Smooth muscle cell (in vitro differentiated cells): ENCODE results near the gene PRKCA. TPM values are rescaled to one million over a fixed set of nuclear protein-coding genes. Genes with fewer than 3 reads are reported as not detected.

Source experiments
- DNase-seq: peaks from one replicate; lab custom pipeline; 2025; ENCODE audit not compliant: unreplicated experiment; lab: John Stamatoyannopoulos, UW
- H2AFZ ChIP-seq: fragments of 200-600 bp; sonication (generic); 2 replicates; pipeline ENCODE4 v1.6.0; 2016; ENCODE audit warnings: antibody characterized with exemption, low read depth, mild to moderate bottlenecking
- H3F3A ChIP-seq: fragments of 200-600 bp; sonication (generic); 2 replicates; pipeline ENCODE4 v1.6.0; 2017; ENCODE audit warnings: antibody characterized with exemption, low read depth
- H3K27ac ChIP-seq: fragments of 200-600 bp; sonication (generic); 2 replicates; pipeline ENCODE4 v1.5.1; 2016; ENCODE audit warnings: low read depth, mild to moderate bottlenecking
- H3K27me3 ChIP-seq: fragments of 200-600 bp; sonication (generic); 2 replicates; pipeline ENCODE4 v1.6.1; 2016; ENCODE audit warnings: low read depth, mild to moderate bottlenecking
- H3K36me3 ChIP-seq: fragments of 200-600 bp; sonication (generic); 2 replicates; pipeline ENCODE4 v1.5.1; 2016; ENCODE audit warnings: low read depth
- H3K4me1 ChIP-seq: fragments of 200-600 bp; sonication (generic); 2 replicates; pipeline ENCODE4 v1.5.1; 2016; ENCODE audit warnings: low read depth
- H3K4me2 ChIP-seq: fragments of 200-600 bp; sonication (generic); 2 replicates; pipeline ENCODE4 v1.6.0; 2016; ENCODE audit warnings: mild to moderate bottlenecking
- H3K4me3 ChIP-seq: fragments of 200-600 bp; sonication (generic); 2 replicates; pipeline ENCODE4 v1.5.1; 2016; ENCODE audit warnings: mild to moderate bottlenecking
- H3K79me2 ChIP-seq: fragments of 200-600 bp; sonication (generic); 2 replicates; pipeline ENCODE4 v1.6.0; 2016; ENCODE audit warnings: low read depth, mild to moderate bottlenecking
- H3K9ac ChIP-seq: fragments of 200-600 bp; sonication (generic); 2 replicates; pipeline ENCODE4 v1.6.0; 2016; ENCODE audit warnings: low read depth
- H3K9me3 ChIP-seq: fragments of 200-600 bp; sonication (generic); replicated peaks from 2 replicates; pipeline ENCODE4 v1.5.1; 2016; ENCODE audit warnings: low read depth
- H4K20me1 ChIP-seq: fragments of 200-600 bp; sonication (generic); 2 replicates; pipeline ENCODE4 v1.6.0; 2016; ENCODE audit warnings: low read depth
- CTCF ChIP-seq: fragments of 200-600 bp; sonication (generic); IDR thresholded peaks from 2 replicates; pipeline ENCODE4 v1.5.1; 2017; ENCODE audit warnings: borderline replicate concordance, mild to moderate bottlenecking, antibody characterized with exemption; ENCODE audit not compliant: insufficient read depth, poor library complexity, severe bottlenecking
- WGBS: methylation state at CpG from one replicate; pipeline ENCODE4 v1.1.7; 2016; ENCODE audit warnings: low lambda C conversion rate; 5-methylcytosine and 5-hydroxymethylcytosine counted together
- polyA plus RNA-seq: library from polyadenylated mRNA; unstranded; fragments of >200 nt; fragmentation: Nextera tagmentation; extraction: Ambion mirVana; gene quantifications from 2 replicates; pipeline ENCODE4 v1.2.1, GENCODE V29; 2016
- total RNA-seq: library from RNA; depleted of rRNA; stranded (reverse); fragments of >200 nt; gene quantifications from 2 replicates; pipeline ENCODE4 v1.2.3, GENCODE V29; 2014

The PRKCA gene
- total and polyA plus RNA-seq, 2 experiments from 2014 or later: 0.78 to 7.1 TPM

GRCh38 chr17:66415366-66416206, 113.2 kb downstream of the PRKCA start:
- DNase-seq: no peak
- Histone ChIP-seq H3F3A (no peaks in the 10 kb centered on the region), H3K4me3 (no peak overlapping the region), H3K9ac (no peak overlapping the region), H3K27me3 (no peaks in the 10 kb centered on the region), H3K36me3 (no peaks in the 10 kb centered on the region), H2AFZ (no peak overlapping the region), H3K27ac (no peak overlapping the region), H3K4me2 (no peak overlapping the region), H4K20me1 (no peaks in the 10 kb centered on the region), H3K9me3 (no peaks in the 10 kb centered on the region), H3K79me2 (no peaks in the 10 kb centered on the region), H3K4me1 (no peaks in the 10 kb centered on the region)
- 73% methylated on average over 11 of the region's 11 CpGs for WGBS
- TF ChIP-seq CTCF: no peak

GRCh38 chr17:66416207-66416940, 114.0 kb downstream of the PRKCA start:
- Histone ChIP-seq H3K4me2 (no peak overlapping the region), H3K36me3 (no peaks in the 10 kb centered on the region), H2AFZ (no peak overlapping the region), H3K9me3 (no peaks in the 10 kb centered on the region), H3F3A (no peaks in the 10 kb centered on the region), H4K20me1 (no peaks in the 10 kb centered on the region), H3K4me1 (peaks cover 4% of the 10 kb centered on the region), H3K4me3 (no peak overlapping the region), H3K27ac (no peak overlapping the region), H3K27me3 (no peaks in the 10 kb centered on the region), H3K9ac (no peak overlapping the region), H3K79me2 (no peaks in the 10 kb centered on the region)
- no peak for DNase-seq
- no peak for TF ChIP-seq CTCF
- 96% methylated on average over 12 of the region's 12 CpGs for WGBS

- H3K4me1 ChIP-seq: peaks cover 4% of the 10 kb centered on the region
- no peak overlapping the region for H2AFZ ChIP-seq
- no peak for TF ChIP-seq CTCF
- no peaks in the 10 kb centered on the region for H3K9me3 ChIP-seq
- H4K20me1 ChIP-seq: no peaks in the 10 kb centered on the region
- no peak overlapping the region for H3K9ac ChIP-seq
- no peaks in the 10 kb centered on the region for H3F3A ChIP-seq
- H3K27me3 ChIP-seq: no peaks in the 10 kb centered on the region
- H3K36me3 ChIP-seq: no peaks in the 10 kb centered on the region
- H3K79me2 ChIP-seq: no peaks in the 10 kb centered on the region
- 66% methylated on average over 2 of the region's 2 CpGs for WGBS
- DNase-seq: no peak
- no peak overlapping the region for H3K4me3 ChIP-seq
- H3K4me2 ChIP-seq: no peak overlapping the region
- no peak overlapping the region for H3K27ac ChIP-seq
Measured at GRCh38 chr17:66417300-66417719, 114.9 kb downstream of the PRKCA start.
